Heart right ventricle (tissue), 16 donors: ENCODE results near the gene JAG1. TPM values are rescaled to one million over a fixed set of nuclear protein-coding genes. Genes with fewer than 3 reads are reported as not detected.
"Not testable (repeated sequence)": the region's sequence is repeated elsewhere in the genome, so short reads cannot be mapped to it uniquely, and the experiment has no call there.

Experiments
- ATAC-seq, 8 donors: fragments of 200-7000 bp; cut with Tn5 transposase; one replicate each; pipeline ENCODE4 v1.9.1; 2020; ENCODE audit warnings: mild to moderate bottlenecking in 8 of 8, moderate library complexity in 8 of 8, moderate number of reproducible peaks in 1 of 8
- DNase-seq, 2 donors: peaks; one replicate each; pipeline ENCODE4 v3.0.0-alpha.2; 2020
- H3K27ac ChIP-seq, 10 donors: fragments of 200-600 bp; sonication (generic) in 2 of 10; one replicate each; pipeline versions ENCODE4 v1.5.0 to v1.8.0; 2020 to 2022; ENCODE audit warnings: mild to moderate bottlenecking in 3 of 10
- H3K27me3 ChIP-seq, 7 donors: fragments of 200-600 bp; one replicate each; pipeline ENCODE4 v1.8.0; 2021 to 2022; ENCODE audit warnings: mild to moderate bottlenecking in 2 of 7
- H3K36me3 ChIP-seq, 9 donors: fragments of 200-600 bp; sonication (generic) in 1 of 9; one replicate each; pipeline versions ENCODE4 v1.5.0 to v1.8.0; 2020 to 2022; ENCODE audit warnings: mild to moderate bottlenecking in 2 of 9
- H3K4me1 ChIP-seq, 9 donors: fragments of 200-600 bp; sonication (generic) in 1 of 9; one replicate each; pipeline versions ENCODE4 v1.5.0 to v1.8.0; 2020 to 2022; ENCODE audit warnings: mild to moderate bottlenecking in 4 of 9
- H3K4me3 ChIP-seq, 10 donors: fragments of 200-600 bp; sonication (generic) in 2 of 10; one replicate each; pipeline versions ENCODE4 v1.5.0 to v1.8.0; 2020 to 2022; ENCODE audit warnings: mild to moderate bottlenecking in 7 of 10, moderate library complexity in 2 of 10
- H3K9me3 ChIP-seq, 11 donors: fragments of 200-600 bp in 10 of 11; sonication (generic) in 2 of 11; one replicate each; pipeline versions ENCODE4 v1.5.0 to v1.8.0; 2013 to 2022; ENCODE audit warnings: mild to moderate bottlenecking in 2 of 11, control low read depth in 1 of 11, moderate library complexity in 1 of 11
- CTCF ChIP-seq, 9 donors: fragments of 200-600 bp; sonication (generic) in 2 of 9; IDR thresholded peaks; one replicate each; pipeline versions ENCODE4 v1.5.0 to v1.8.0; 2021 to 2022; ENCODE audit warnings: antibody characterized with exemption in 9 of 9, mild to moderate bottlenecking in 5 of 9, moderate library complexity in 1 of 9
- WGBS, 2 donors: extraction: QIAGEN DNeasy Blood & Tissue Kit; methylation state at CpG; one replicate each; pipeline ENCODE4 v1.1.7; 2013; ENCODE audit warnings: inconsistent platforms in 1 of 2; 5-methylcytosine and 5-hydroxymethylcytosine counted together
- intact Hi-C, 10 donors: fragments of 100-400 bp; cut with DNase I; formaldehyde crosslinking; loops; one replicate each; pipeline versions ENCODE4 v1.11.1 to v1.14.2; 2022
- polyA plus RNA-seq, 2 donors: library from polyadenylated mRNA; stranded (reverse); fragments of 200-250 nt; gene quantifications; one replicate each; pipeline ENCODE4 v1.2.3, GENCODE V29; 2013
- total RNA-seq, 10 donors: library from RNA; stranded (reverse); fragmentation: NEBNext Ultra II Directional in 3 of 10; extraction: Animal tissue kit (Norgen Biotek cat#: 25700) in 3 of 10; gene quantifications; one replicate each; pipeline versions ENCODE4 v1.2.1 to v1.2.4, GENCODE V29; 2021 to 2023
- donor health status: Arrhythmogenic right ventricular cardiomyopathy.
- donor health status: ischemic (EF 13 %, LVEDD 7.1; RV severe dilation, severe dysfunction).
- donor health status: healthy with polysubstance abuse.
- donor health status: DM: no; HTN: yes; CAD: no.
- donor health status: DM: no; HTN: no; CAD: no.
- donor health status: ischemic (EF 25% LVEDD 6.9; RV normal size, moderate dysfunction).
- donor health status: ischemic (EF 25% LVEDD 5.7; RV mildly dilated, moderate dysfunction).
- donor health status: healthy.
- donor health status: DM: yes; HTN: yes; CAD: no.
- donor health status: Ischemic cardiomyopathy.
- donor health status: ischemic (EF 35%, LVEDD 5.7; RV mildly dilated, moderate dysfunction).
- donor health status: nonischemic (EF 11% LVEDD 7.7; RV severe dilation, severe dysfunction).
- donor health status: DM: yes; HTN: yes; CAD: no.
- donor health status: PGD.
- donor health status: ischemic (EF 29% LVEDD 5.4; RV normal size, mild dysfunction).
- donor health status: nonischemic (EF 23%, LVEDD 6.1; RV moderate dilation, normal function).

The JAG1 gene
- total and polyA plus RNA-seq, 12 donors, result 11.1 to 38.2 (median 25.5) TPM

DNA sequence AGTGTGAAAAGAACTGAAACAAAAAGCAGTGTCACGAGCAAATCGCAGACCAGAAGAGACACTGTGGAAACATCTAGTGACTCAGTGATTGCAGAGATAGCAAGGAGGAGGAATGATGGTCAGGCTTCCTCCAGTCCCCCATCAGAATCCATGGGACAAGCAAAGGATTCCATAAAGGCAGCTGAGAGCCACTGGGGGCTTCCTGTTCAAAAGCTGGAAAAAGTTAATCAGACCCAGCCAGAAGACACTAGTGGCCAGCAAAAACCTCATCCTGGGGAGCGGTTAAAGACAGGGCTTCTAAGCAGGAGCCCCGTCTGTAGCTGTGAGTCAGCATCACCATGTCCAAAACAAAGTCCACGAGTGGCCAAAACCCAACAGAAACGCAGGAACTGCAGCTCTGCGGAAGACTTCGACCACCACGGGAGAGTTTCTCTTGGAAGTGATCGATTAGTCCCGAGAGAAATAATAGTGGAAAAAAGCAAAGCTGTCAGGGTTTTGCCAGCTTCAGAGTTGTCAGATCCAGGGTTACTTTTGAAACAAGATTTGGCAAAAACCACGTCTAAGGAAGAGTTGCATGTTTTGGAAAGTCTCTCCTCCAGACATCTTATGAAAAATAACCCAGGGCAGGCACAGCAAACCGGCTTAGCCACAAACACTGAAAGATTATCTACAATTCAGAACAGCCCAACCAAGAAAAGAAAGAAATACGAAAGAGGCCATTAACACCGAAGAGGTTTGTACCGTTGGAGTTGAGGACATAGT is 51.0 kb downstream of the JAG1 start:
- Histone ChIP-seq H3K4me1 (peaks cover 0 to 49% (median 24%) of the 10 kb centered on the region in 9 donors), H3K4me3 (peak overlapping the region in 6 of 10 donors; percentile 4 to 32 (median 17)), H3K36me3 (no peaks in the 10 kb centered on the region), H3K9me3 (no peaks in the 10 kb centered on the region), H3K27ac (peak overlapping the region; percentile 19 to 84 (median 64)), H3K27me3 (no peaks in the 10 kb centered on the region)
- intact Hi-C loops, result no loop called here
- ATAC-seq (peak; percentile 79 to 85 (median 82)), DNase-seq (peak in 1 of 2 donors; percentile 66)
- WGBS, 2 donors, result 60 to 64% methylated on average over 16 of the region's 16 CpGs
- no peak for TF ChIP-seq CTCF (IDR thresholded peaks at IDR 0.05)

DNA sequence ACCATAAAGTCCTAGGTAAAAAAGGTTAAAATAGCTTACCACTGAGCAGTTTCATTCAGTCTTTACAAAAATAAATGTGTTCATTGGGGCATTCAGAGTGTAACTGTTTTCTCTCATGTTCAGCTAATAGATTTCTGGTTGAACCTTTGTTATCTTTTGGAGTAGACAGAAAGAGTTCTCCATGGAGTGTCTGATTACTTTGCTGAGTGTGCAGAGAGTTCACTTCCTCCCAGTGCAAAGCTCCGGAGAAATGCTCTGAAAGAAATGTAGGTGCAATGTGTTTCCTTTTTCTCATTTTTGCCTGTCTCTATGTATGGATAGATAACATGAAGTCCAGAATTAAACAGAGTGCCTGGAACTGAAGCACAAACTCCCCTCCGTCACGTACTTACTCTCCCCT is 52.6 kb downstream of the JAG1 start:
- H3K27me3 ChIP-seq, result no peaks in the 10 kb centered on the region
- no peak for TF ChIP-seq CTCF (IDR thresholded peaks at IDR 0.05)
- ATAC-seq (no peak), DNase-seq (no peak)
- H3K4me1 ChIP-seq, result peaks cover 0 to 37% (median 17%) of the 10 kb centered on the region in 9 donors
- H3K27ac ChIP-seq, result peak overlapping the region in 1 of 10 donors; percentile 5
- no peaks in the 10 kb centered on the region for H3K36me3 ChIP-seq
- H3K4me3 ChIP-seq, result no peak overlapping the region
- no peaks in the 10 kb centered on the region for H3K9me3 ChIP-seq
- intact Hi-C loops, result no loop called here
- WGBS, 2 donors, result 79 to 81% methylated on average over 3 of the region's 3 CpGs

DNA sequence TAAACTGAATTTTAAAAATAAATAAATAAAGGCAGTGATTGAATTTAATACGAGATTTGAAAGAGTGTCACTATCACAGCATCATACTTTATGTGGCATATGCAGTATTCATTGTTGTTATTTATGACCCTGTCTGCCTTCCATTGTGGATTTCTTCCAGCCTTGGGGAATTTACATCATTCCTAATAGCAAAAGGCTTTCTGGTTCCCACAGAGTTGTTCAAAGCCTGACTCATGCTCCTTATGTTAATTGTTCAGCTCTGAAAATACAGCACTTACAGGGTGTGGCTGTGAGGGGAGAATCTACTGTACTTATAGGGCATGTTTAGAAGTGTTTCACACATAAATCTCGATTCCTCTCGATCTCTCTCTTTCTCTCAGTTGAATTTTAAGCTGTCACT is 54.4 kb downstream of the JAG1 start:
- H3K9me3 ChIP-seq, result no peaks in the 10 kb centered on the region
- H3K4me1 ChIP-seq, result peaks cover 0 to 37% (median 17%) of the 10 kb centered on the region in 9 donors
- ATAC-seq (peak in 3 of 8 donors; percentile 32 to 64 (median 34)), DNase-seq (no peak)
- H3K27me3 ChIP-seq, result no peaks in the 10 kb centered on the region
- H3K36me3 ChIP-seq, result no peaks in the 10 kb centered on the region
- TF ChIP-seq CTCF (IDR thresholded peaks at IDR 0.05), result no peak
- H3K4me3 ChIP-seq, result no peak overlapping the region
- peak overlapping the region in 4 of 10 donors; percentile 45 to 79 (median 49) for H3K27ac ChIP-seq
- intact Hi-C loops, result no loop called here
- WGBS, 2 donors, result 70 to 79% methylated on average over 3 of the region's 3 CpGs

DNA sequence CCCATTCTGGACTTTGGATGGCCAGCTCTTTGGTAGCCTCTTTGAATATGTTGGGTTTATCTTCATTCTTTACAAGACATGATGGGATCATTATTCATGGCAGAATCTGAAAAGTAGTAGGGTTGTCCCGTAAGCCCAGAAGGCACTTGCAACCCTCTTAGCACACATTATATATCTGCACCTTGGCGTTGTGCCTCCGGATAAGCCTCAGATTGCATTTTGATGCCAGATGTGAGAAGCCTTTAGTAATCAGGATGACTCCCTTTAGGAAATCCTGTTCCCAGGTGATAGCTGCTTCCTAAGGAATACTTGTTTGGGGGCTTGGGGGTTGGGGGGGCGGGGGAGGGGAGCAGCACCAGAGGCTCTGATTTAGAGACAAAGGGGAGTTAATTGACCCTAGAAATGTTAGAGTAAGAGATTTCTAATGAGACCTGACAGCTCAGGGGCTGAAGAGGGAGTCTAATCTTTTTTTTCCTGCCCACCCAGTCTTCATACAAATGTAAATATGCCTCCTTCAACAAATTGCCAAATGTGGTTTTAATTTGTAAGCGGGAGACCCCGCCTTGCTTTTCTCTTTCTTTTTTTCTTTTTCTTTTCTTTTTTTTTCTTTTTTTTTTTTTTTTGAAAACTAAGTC is 55.1 kb downstream of the JAG1 start:
- H3K9me3 ChIP-seq, result no peaks in the 10 kb centered on the region
- WGBS, 2 donors, result 66 to 77% methylated on average over 6 of the region's 6 CpGs
- no peak for DNase-seq

GRCh38 chr20:10617549-10618133 is 56.2 kb downstream of the JAG1 start:
- H3K9me3 ChIP-seq, intact Hi-C loops, H3K27ac ChIP-seq, DNase-seq, H3K27me3 ChIP-seq, H3K36me3 ChIP-seq, H3K4me3 ChIP-seq, ATAC-seq: not testable (repeated sequence)
- WGBS, 2 donors, result 98 to 100% methylated on average over 4 of the region's 4 CpGs
- H3K4me1 ChIP-seq, result peaks cover 0 to 28% (median 14%) of the 10 kb centered on the region in 9 donors

More for the DNA sequence above, 55.1 kb downstream of the JAG1 start:
- Histone ChIP-seq H3K27me3 (no peaks in the 10 kb centered on the region), H3K36me3 (peaks cover 0 to 5% (median 0%) of the 10 kb centered on the region in 9 donors), H3K4me1 (peaks cover 0 to 37% (median 17%) of the 10 kb centered on the region in 9 donors), H3K4me3 (no peak overlapping the region), H3K27ac (peak overlapping the region in 3 of 10 donors; percentile 12 to 68 (median 45))
- TF ChIP-seq CTCF (IDR thresholded peaks at IDR 0.05), result no peak
- intact Hi-C loops, result no loop called here
- no peak for ATAC-seq
